ENCODE measurements around the gene POLR2C.
A peak's percentile ranks its signal among the peaks of the same experiment; 100 is the strongest.

POLR2C gene

GRCh38 chr16:57478396-57479204 is 16.1 kb downstream of the POLR2C start:
- H3K4me3 ChIP-seq (ENCODE audit: control insufficient read depth, low read depth, low read length): peak overlapping the region; percentile 62
- DNase-seq (ENCODE audit: low read depth): no peak
- TF ChIP-seq CTCF (conservative IDR thresholded peaks at IDR 0.05; ENCODE audit: control insufficient read depth, insufficient read depth, low read depth, low read length): no peak

- peak; percentile 67 for DNase-seq (ENCODE audit: low read depth)
- peak overlapping the region; percentile 62 for H3K4me3 ChIP-seq (ENCODE audit: control insufficient read depth, low read depth, low read length)
- TF ChIP-seq CTCF (conservative IDR thresholded peaks at IDR 0.05; ENCODE audit: control insufficient read depth, insufficient read depth, low read depth, low read length): no peak
These were observed 16.9 kb downstream of the POLR2C start for GRCh38 chr16:57479205-57479975.

- DNase-seq (ENCODE audit: low read depth): peak; percentile 29
- peak overlapping the region; percentile 62 for H3K4me3 ChIP-seq (ENCODE audit: control insufficient read depth, low read depth, low read length)
- TF ChIP-seq CTCF (conservative IDR thresholded peaks at IDR 0.05; ENCODE audit: control insufficient read depth, insufficient read depth, low read depth, low read length): no peak
These were observed 17.7 kb downstream of the POLR2C start for GRCh38 chr16:57479976-57480753.

- H3K4me3 ChIP-seq (ENCODE audit: control insufficient read depth, low read depth, low read length): no peak overlapping the region
- no peak for TF ChIP-seq CTCF (conservative IDR thresholded peaks at IDR 0.05; ENCODE audit: control insufficient read depth, insufficient read depth, low read depth, low read length)
- no peak for DNase-seq (ENCODE audit: low read depth)
These were observed 18.3 kb downstream of the POLR2C start for GRCh38 chr16:57480754-57481230.

DNA sequence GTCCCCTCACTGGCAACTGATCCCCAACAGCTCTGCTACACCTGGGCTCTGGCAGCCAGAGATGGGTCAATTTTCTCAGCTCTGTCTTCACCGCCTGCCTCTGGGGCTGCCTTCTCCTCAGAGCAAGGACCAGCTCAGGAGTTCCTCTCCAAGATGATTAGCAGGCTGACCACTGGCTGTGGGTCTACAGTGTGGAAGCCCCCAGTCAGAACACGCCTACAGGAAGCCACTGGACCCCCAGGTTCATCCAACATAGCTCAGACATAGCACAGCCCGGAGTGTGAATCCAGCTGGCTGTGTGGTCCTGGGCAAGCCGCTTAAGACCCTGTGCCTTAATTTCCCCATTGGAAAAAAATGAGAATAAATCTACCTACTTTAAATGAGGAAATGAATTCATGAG is 18.9 kb downstream of the POLR2C start:
- no peak for DNase-seq (ENCODE audit: low read depth)
- TF ChIP-seq CTCF (conservative IDR thresholded peaks at IDR 0.05; ENCODE audit: control insufficient read depth, insufficient read depth, low read depth, low read length): no peak
- no peak overlapping the region for H3K4me3 ChIP-seq (ENCODE audit: control insufficient read depth, low read depth, low read length)

DNA sequence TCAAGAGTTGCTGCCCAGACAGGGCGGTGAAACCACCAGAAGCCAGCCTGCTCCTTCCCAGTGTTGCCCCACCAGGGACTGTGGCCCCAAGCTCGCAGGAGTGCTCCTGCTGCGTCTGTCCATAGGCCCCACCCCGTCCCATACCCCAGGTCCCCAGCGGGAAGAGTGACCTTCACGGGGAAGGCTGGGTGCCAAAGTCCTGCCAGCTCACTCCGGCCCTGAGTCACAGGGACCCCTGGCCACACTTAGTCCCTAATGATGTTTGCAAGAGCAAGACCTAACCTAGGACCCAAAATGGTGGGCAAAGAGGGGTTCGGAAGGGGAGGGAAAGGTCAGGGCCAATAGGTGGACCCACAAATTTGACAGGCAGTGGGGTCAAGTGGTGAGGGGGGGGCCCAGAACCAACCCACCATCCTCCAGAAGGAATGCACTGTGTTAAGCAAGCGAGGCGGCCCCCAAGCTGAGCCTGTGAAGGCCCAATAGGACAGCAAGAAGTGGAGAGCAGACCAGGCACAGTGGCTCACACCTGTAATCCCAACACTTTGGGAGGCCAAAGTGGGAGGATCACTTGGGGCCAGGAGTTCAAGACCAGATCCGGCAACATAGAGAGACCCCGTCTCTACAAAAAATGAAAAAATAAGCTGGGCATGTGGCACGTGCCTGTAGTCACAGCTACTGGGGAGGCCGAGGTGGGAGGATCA is 20.5 kb downstream of the POLR2C start:
- no peak for DNase-seq (ENCODE audit: low read depth)
- no peak for TF ChIP-seq CTCF (conservative IDR thresholded peaks at IDR 0.05; ENCODE audit: control insufficient read depth, insufficient read depth, low read depth, low read length)

More for the DNA sequence above, 20.5 kb downstream of the POLR2C start:
- H3K4me3 ChIP-seq (ENCODE audit: control insufficient read depth, low read depth, low read length): no peak overlapping the region
